ENCODE measurements around the gene OR6C68. TPM values are rescaled to one million over a fixed set of nuclear protein-coding genes. Genes with fewer than 3 reads are reported as not detected.
"Not testable (repeated sequence)": the region's sequence is repeated elsewhere in the genome, so short reads cannot be mapped to it uniquely, and the experiment has no call there.

The OR6C68 gene
- total RNA-seq (2014; rRNA removed; shearing (Covaris generic)) (not detected in 2 replicates), polyA plus RNA-seq (2016; fragmentation: Nextera tagmentation; extraction: Ambion mirVana) (not detected in 2 replicates)

- no peaks in the 10 kb centered on the region for H3K9me3 ChIP-seq (ENCODE audit: low read depth)
- no peak within 1 kb of the TSS for H3K4me3 ChIP-seq
- TF ChIP-seq EZH2 (IDR thresholded peaks at IDR 0.05; ENCODE audit: insufficient read depth, poor library complexity, severe bottlenecking) (no peak), EZH2phosphoT487 (IDR thresholded peaks at IDR 0.05; ENCODE audit: insufficient read depth, low read depth) (no peak)
- no peaks in the 10 kb centered on the region for H3K9me2 ChIP-seq (ENCODE audit: insufficient read depth)
- no peaks in the 10 kb centered on the region for H3K79me2 ChIP-seq (ENCODE audit: insufficient read depth)
- H4K20me1 ChIP-seq (ENCODE audit: insufficient read depth) = no peaks in the 10 kb centered on the region
- in situ Hi-C loops (cut with MboI) = no loop called here
- H3K4me2 ChIP-seq (ENCODE audit: unreplicated experiment) = no peak within 1 kb of the TSS
- WGBS, 2 experiments (ENCODE audit: low coverage in 1 of 2, low lambda C conversion rate in 2 of 2, missing lambda C conversion rate in 2 of 2) = 3 to 10% methylated on average over 2 of the region's 2 CpGs
- H3K27ac ChIP-seq = no peak within 1 kb of the TSS
- H3K9ac ChIP-seq = no peak within 1 kb of the TSS
- no peaks in the 10 kb centered on the region for H3K36me3 ChIP-seq (ENCODE audit: low read depth)
- no peak for DNase-seq
- H2AFZ ChIP-seq = no peak within 1 kb of the TSS
- H3F3A ChIP-seq (ENCODE audit: insufficient read depth) = no peaks in the 10 kb centered on the region
- no peaks in the 10 kb centered on the region for H3K27me3 ChIP-seq (replicated peaks; ENCODE audit: insufficient read depth)
- H3K4me1 ChIP-seq (ENCODE audit: insufficient read depth) = no peaks in the 10 kb centered on the region
Observed at GRCh38 chr12:55492078-55492477, at the start of gene OR6C68. OR6C68 (plus strand) TSS chr12:55492378; CDS start chr12:55492378, 0 bp downstream.

DNA sequence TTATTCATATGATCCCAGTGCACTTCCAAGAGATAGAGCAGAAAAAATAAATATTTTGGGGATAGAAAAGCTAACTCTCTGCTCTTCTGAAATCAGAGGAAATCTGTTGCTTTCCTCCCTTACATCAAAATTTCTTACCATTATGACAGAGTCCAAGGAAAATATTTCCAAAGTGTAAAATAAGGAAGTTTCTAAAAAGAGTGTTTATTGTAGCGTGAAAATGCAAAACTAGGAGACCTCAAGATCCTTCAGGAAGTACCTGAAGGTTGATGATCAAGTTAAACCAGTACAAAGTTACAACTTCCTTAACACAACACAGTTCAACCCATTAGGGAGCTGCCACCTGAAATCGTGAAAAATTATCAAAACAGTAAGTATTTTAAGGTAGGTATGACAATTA, 48.4 kb upstream of the OR6C68 start, which contains the start of gene OR6C2:
Gene OR6C2 (plus strand): TSS at position 301 of the 400 bp plus-strand sequence. CDS start 8,138 bp downstream, outside the sequence.
- H3F3A ChIP-seq (ENCODE audit: insufficient read depth) = no peaks in the 10 kb centered on the region
- H3K27ac ChIP-seq = no peak within 1 kb of the TSS
- in situ Hi-C loops (cut with MboI) = no loop called here
- no peaks in the 10 kb centered on the region for H4K20me1 ChIP-seq (ENCODE audit: insufficient read depth)
- no peak within 1 kb of the TSS for H3K9ac ChIP-seq
- no peak within 1 kb of the TSS for H3K4me3 ChIP-seq
- H2AFZ ChIP-seq = no peak within 1 kb of the TSS
- 4 to 8% methylated on average over 2 of the region's 2 CpGs for WGBS, 2 experiments (ENCODE audit: low coverage in 1 of 2, low lambda C conversion rate in 2 of 2, missing lambda C conversion rate in 2 of 2)
- H3K27me3 ChIP-seq (replicated peaks; ENCODE audit: insufficient read depth) = no peaks in the 10 kb centered on the region
- TF ChIP-seq EZH2phosphoT487 (IDR thresholded peaks at IDR 0.05; ENCODE audit: insufficient read depth, low read depth) (no peak), EZH2 (IDR thresholded peaks at IDR 0.05; ENCODE audit: insufficient read depth, poor library complexity, severe bottlenecking) (no peak)
- no peaks in the 10 kb centered on the region for H3K79me2 ChIP-seq (ENCODE audit: insufficient read depth)
- no peak for DNase-seq
- H3K9me3 ChIP-seq (ENCODE audit: low read depth) = no peaks in the 10 kb centered on the region
- no peaks in the 10 kb centered on the region for H3K9me2 ChIP-seq (ENCODE audit: insufficient read depth)
- H3K36me3 ChIP-seq (ENCODE audit: low read depth) = no peaks in the 10 kb centered on the region
- no peaks in the 10 kb centered on the region for H3K4me1 ChIP-seq (ENCODE audit: insufficient read depth)
- no peak within 1 kb of the TSS for H3K4me2 ChIP-seq (ENCODE audit: unreplicated experiment)

GRCh38 chr12:55445357-55445756, 46.8 kb upstream of the OR6C68 start:
- no peaks in the 10 kb centered on the region for H3K9me3 ChIP-seq (ENCODE audit: low read depth)
- no peak overlapping the region for H3K4me3 ChIP-seq
- H3K27ac ChIP-seq = no peak overlapping the region
- no peak overlapping the region for H3K9ac ChIP-seq
- no peak for DNase-seq
- no peaks in the 10 kb centered on the region for H3K79me2 ChIP-seq (ENCODE audit: insufficient read depth)
- H3K4me2 ChIP-seq (ENCODE audit: unreplicated experiment) = no peak overlapping the region
- no peaks in the 10 kb centered on the region for H3K9me2 ChIP-seq (ENCODE audit: insufficient read depth)
- TF ChIP-seq EZH2 (IDR thresholded peaks at IDR 0.05; ENCODE audit: insufficient read depth, poor library complexity, severe bottlenecking) = no peak
- no peak for TF ChIP-seq EZH2phosphoT487 (IDR thresholded peaks at IDR 0.05; ENCODE audit: insufficient read depth, low read depth)
- H3F3A ChIP-seq (ENCODE audit: insufficient read depth) = no peaks in the 10 kb centered on the region
- in situ Hi-C loops (cut with MboI) = no loop called here
- no peaks in the 10 kb centered on the region for H3K27me3 ChIP-seq (replicated peaks; ENCODE audit: insufficient read depth)
- H3K4me1 ChIP-seq (ENCODE audit: insufficient read depth) = no peaks in the 10 kb centered on the region
- H2AFZ ChIP-seq = no peak overlapping the region
- H4K20me1 ChIP-seq (ENCODE audit: insufficient read depth) = no peaks in the 10 kb centered on the region
- no peaks in the 10 kb centered on the region for H3K36me3 ChIP-seq (ENCODE audit: low read depth)
- WGBS, 2 experiments (ENCODE audit: low coverage in 1 of 2, low lambda C conversion rate in 2 of 2, missing lambda C conversion rate in 2 of 2) = 41 to 60% methylated on average over 1 of the region's 1 CpG

GRCh38 chr12:55446326-55446725, 45.9 kb upstream of the OR6C68 start:
- H3K4me3 ChIP-seq = no peak overlapping the region
- TF ChIP-seq EZH2phosphoT487 (IDR thresholded peaks at IDR 0.05; ENCODE audit: insufficient read depth, low read depth) (no peak), EZH2 (IDR thresholded peaks at IDR 0.05; ENCODE audit: insufficient read depth, poor library complexity, severe bottlenecking) (no peak)
- H4K20me1 ChIP-seq (ENCODE audit: insufficient read depth) = no peaks in the 10 kb centered on the region
- H3F3A ChIP-seq (ENCODE audit: insufficient read depth) = no peaks in the 10 kb centered on the region
- no peaks in the 10 kb centered on the region for H3K9me2 ChIP-seq (ENCODE audit: insufficient read depth)
- peak; percentile 0 for DNase-seq
- WGBS, 2 experiments (ENCODE audit: low coverage in 1 of 2, low lambda C conversion rate in 2 of 2, missing lambda C conversion rate in 2 of 2) = 38 to 48% methylated on average over 5 of the region's 5 CpGs
- no peak overlapping the region for H2AFZ ChIP-seq
- no peaks in the 10 kb centered on the region for H3K9me3 ChIP-seq (ENCODE audit: low read depth)
- no peaks in the 10 kb centered on the region for H3K79me2 ChIP-seq (ENCODE audit: insufficient read depth)
- in situ Hi-C loops (cut with MboI) = no loop called here
- no peaks in the 10 kb centered on the region for H3K4me1 ChIP-seq (ENCODE audit: insufficient read depth)
- no peak overlapping the region for H3K9ac ChIP-seq
- H3K27ac ChIP-seq = no peak overlapping the region
- H3K4me2 ChIP-seq (ENCODE audit: unreplicated experiment) = no peak overlapping the region
- no peaks in the 10 kb centered on the region for H3K27me3 ChIP-seq (replicated peaks; ENCODE audit: insufficient read depth)
- no peaks in the 10 kb centered on the region for H3K36me3 ChIP-seq (ENCODE audit: low read depth)

DNA sequence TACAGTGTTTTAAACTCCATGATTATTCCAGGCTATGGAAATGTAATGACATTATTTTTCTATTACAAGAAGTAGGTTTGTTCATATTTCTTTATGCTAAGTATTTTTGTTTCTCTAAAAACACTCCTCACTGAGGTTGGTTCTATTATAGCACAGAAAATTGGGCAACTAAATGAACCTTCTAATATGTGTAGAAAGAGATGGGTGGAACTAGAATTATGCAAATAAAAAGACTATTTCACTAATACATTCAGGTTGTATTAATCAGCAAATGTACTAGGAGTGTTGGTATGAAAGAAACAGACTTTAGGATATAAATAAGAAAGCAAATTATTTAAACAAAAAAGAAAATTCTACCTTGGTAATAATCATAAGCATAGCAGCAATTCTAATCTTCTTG, 43.4 kb upstream of the OR6C68 start:
- H3K9me3 ChIP-seq (ENCODE audit: low read depth) = no peaks in the 10 kb centered on the region
- TF ChIP-seq EZH2 (IDR thresholded peaks at IDR 0.05; ENCODE audit: insufficient read depth, poor library complexity, severe bottlenecking) (no peak), EZH2phosphoT487 (IDR thresholded peaks at IDR 0.05; ENCODE audit: insufficient read depth, low read depth) (no peak)

GRCh38 chr12:55464926-55465325, 27.3 kb upstream of the OR6C68 start:
- H3K9me3 ChIP-seq (ENCODE audit: low read depth); H3K4me3 ChIP-seq; H3K27ac ChIP-seq; H3K79me2 ChIP-seq (ENCODE audit: insufficient read depth); H2AFZ ChIP-seq; in situ Hi-C loops (cut with MboI); H3K27me3 ChIP-seq (replicated peaks; ENCODE audit: insufficient read depth); H3K4me1 ChIP-seq (ENCODE audit: insufficient read depth); DNase-seq; H3F3A ChIP-seq (ENCODE audit: insufficient read depth); H3K4me2 ChIP-seq (ENCODE audit: unreplicated experiment); H3K9ac ChIP-seq; H3K36me3 ChIP-seq (ENCODE audit: low read depth); H4K20me1 ChIP-seq (ENCODE audit: insufficient read depth); H3K9me2 ChIP-seq (ENCODE audit: insufficient read depth): not testable (repeated sequence)
- 9 to 28% methylated on average over 1 of the region's 1 CpG for WGBS, 2 experiments (ENCODE audit: low coverage in 1 of 2, low lambda C conversion rate in 2 of 2, missing lambda C conversion rate in 2 of 2)

More for the DNA sequence above, 43.4 kb upstream of the OR6C68 start:
- in situ Hi-C loops (cut with MboI) = no loop called here
- no peak for DNase-seq
- no peak overlapping the region for H3K27ac ChIP-seq
- H3K79me2 ChIP-seq (ENCODE audit: insufficient read depth) = no peaks in the 10 kb centered on the region
- no peak overlapping the region for H2AFZ ChIP-seq
- no peaks in the 10 kb centered on the region for H3K36me3 ChIP-seq (ENCODE audit: low read depth)
- no peaks in the 10 kb centered on the region for H4K20me1 ChIP-seq (ENCODE audit: insufficient read depth)
- no peak overlapping the region for H3K4me3 ChIP-seq
- H3K27me3 ChIP-seq (replicated peaks; ENCODE audit: insufficient read depth) = no peaks in the 10 kb centered on the region
- no peaks in the 10 kb centered on the region for H3F3A ChIP-seq (ENCODE audit: insufficient read depth)
- H3K9me2 ChIP-seq (ENCODE audit: insufficient read depth) = no peaks in the 10 kb centered on the region
- no peak overlapping the region for H3K4me2 ChIP-seq (ENCODE audit: unreplicated experiment)
- H3K4me1 ChIP-seq (ENCODE audit: insufficient read depth) = no peaks in the 10 kb centered on the region
- H3K9ac ChIP-seq = no peak overlapping the region

Data from GM23248 (cell line).